VCaP (cell line): ENCODE data around the gene SLC25A33.
"Not testable (repeated sequence)": the region's sequence is repeated elsewhere in the genome, so short reads cannot be mapped to it uniquely, and the experiment has no call there.

Experiments
- H3K27ac ChIP-seq: fragments of 450-650 bp; 2 replicates; pipeline ENCODE4 v1.5.1; 2017
- TF ChIP-seq, protein P1 (sequence below): fragments of 450-650 bp; conservative IDR thresholded peaks from 2 replicates; pipeline ENCODE4 v1.5.1; 2017; ENCODE audit warnings: mild to moderate bottlenecking, moderate library complexity

Gene SLC25A33

DNA sequence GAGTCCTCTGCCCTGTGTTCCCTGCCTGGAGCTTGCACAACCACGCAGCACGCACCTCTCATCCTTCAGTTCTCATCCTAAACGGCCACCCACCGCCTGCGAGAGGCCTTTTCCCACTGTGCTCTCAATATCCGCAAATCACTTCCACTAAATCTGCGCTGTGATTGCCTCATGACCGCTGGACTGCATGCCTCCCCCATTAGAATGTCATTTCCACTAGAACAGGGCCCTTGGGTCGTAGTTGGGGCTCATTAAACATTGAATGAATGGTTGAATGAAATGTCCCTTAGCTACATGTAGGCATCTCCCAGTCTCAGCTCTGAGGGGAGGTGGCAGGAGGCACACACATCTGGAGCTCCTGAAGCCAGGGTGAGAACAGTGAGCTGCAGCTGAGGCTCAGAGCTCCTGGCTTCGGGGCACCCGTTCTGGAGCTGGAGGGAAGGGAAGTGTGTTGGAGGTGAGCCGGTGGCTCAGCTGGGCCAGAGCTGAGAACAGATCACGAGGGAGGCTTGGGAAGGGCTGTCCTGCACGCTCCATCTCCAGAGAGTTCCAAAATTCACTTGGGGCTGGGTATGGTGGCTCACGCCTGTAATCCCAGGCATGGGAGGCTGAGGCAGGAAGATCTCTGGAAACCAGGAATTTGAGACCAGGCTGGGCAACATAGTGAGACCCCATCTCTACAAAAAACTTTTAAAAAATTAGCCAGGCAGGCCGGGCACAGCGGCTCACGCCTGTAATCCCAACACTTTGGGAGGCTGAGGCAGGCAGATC, 79.8 kb downstream of the SLC25A33 start:
- TF ChIP-seq, protein P1, sequence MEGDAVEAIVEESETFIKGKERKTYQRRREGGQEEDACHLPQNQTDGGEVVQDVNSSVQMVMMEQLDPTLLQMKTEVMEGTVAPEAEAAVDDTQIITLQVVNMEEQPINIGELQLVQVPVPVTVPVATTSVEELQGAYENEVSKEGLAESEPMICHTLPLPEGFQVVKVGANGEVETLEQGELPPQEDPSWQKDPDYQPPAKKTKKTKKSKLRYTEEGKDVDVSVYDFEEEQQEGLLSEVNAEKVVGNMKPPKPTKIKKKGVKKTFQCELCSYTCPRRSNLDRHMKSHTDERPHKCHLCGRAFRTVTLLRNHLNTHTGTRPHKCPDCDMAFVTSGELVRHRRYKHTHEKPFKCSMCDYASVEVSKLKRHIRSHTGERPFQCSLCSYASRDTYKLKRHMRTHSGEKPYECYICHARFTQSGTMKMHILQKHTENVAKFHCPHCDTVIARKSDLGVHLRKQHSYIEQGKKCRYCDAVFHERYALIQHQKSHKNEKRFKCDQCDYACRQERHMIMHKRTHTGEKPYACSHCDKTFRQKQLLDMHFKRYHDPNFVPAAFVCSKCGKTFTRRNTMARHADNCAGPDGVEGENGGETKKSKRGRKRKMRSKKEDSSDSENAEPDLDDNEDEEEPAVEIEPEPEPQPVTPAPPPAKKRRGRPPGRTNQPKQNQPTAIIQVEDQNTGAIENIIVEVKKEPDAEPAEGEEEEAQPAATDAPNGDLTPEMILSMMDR: no peak
- H3K27ac ChIP-seq: no peak overlapping the region

DNA sequence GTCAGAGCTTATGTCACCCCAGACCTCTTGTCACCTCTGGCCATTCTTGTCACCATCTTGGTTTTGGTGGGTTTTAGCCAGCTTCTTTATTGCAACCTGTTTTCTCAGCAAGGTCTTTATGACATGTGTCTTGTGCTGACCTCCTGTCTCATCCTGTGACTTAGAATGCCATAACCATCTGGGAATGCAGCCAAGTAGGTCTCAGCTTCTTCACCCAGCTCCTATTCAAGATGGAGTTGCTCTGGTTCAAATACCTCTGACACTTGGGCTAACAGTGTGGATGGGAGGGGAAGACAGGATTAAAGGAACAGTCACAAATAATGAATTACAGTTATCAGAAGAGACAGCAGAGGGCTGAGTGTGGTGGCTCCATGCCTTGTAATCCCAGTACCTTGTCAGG, 81.8 kb downstream of the SLC25A33 start:
- TF ChIP-seq, protein P1: no peak
- no peak overlapping the region for H3K27ac ChIP-seq

DNA sequence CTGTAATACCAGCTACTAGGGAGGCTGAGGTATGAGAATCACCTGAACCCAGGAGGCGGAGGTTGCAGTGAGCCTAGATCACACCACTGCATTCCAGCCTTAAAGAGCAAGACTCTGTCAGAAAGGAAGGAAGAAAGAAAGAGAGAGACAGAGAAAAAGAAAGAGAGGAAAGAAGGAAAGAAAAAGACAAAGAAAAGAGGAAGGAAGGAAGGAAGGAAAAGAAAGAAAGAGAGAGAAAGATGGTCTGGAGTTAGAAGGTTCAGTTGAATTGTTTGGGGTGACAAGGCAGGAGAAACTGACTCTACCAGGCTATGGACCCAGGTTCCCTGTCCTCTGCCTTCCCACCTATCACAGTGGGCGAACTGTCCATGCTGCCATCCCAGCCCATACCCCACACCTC, 84.8 kb downstream of the SLC25A33 start:
- TF ChIP-seq, protein P1: no peak

DNA sequence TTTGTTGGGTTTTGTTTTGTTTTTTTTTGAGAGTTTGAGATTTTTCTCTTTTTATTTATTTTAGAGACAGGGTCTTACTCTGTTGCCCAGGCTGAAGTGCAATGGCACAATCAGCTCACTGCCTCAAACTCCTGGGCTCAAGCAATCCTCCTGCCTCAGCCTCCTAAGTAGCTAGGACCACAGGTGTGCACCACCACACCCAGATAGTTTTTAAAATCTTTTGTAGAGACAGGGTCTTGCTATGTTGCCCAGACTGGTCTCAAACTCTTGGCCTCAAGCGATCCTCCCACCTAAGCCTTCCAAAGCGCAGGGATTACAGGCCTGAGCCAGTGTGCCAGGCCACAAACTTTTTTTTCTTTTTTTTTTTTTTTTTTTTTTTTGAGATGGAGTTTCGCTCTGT, 85.8 kb downstream of the SLC25A33 start:
- H3K27ac ChIP-seq: not testable (repeated sequence)

More for the DNA sequence above, 84.8 kb downstream of the SLC25A33 start:
- H3K27ac ChIP-seq: no peak overlapping the region

DNA sequence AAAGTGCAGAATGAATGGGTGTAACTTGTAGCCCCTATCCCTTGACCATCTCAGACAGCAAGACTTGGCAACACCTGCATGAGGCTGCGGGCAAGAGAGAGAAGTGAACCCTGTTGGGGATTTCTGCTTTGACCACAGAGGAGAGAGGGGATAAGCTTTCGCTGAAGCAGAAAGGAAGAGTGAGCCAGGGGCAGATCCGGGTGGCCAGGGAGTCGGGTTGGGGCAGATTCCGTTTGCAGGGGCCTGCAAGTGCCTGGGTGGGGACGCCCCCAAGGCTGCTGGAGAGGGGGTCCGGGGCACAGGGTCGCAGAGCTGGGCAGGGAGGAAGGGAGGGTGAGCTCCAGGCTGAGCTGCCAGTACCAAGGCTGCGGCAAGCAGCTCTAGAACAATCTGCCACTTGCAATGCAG, 86.9 kb downstream of the SLC25A33 start:
- TF ChIP-seq, protein P1: no peak
- no peak overlapping the region for H3K27ac ChIP-seq

DNA sequence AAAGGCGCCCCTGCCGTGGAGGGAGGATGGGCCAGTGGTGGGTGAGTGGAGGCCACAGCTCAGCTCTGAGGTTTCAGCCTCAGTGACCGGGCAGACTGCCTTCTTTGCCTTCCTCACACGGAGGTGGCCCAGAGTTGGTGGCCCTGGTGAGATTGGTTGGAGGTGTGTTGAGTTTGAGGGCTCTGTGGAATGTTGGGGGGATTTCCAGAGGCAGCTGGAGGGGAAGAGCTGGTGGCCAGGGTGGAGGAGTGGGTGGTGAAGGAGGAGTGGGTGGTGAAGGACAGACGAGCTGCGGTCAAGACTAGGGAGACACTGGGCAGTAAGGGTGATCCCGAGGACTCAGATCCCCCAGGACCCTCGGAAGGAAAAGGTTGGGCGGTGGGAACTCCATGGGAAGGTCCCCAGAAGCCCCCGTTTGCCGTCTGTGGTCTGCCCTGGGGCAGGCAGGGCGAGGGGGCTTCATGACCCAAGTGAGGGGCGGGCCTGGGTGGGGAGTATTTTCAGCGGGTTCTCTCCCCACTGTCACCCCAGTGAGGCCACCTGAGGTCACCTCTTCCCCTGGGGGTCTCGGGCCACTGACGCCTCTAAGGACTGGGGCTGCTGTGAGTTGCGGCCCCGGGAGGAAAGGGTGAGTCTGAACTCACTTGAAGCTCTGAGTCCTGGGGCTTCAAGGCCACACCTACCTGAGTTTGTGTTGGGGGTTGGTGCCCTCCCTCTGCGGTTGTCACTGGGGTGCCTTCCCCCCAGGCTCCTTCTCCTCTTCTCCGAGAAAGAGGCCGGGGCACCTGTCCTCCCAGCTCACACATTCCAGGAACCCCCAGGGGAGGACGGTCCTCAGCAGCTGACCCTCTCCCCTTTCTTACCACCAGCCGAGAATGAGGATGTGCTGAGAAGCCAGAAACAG, 89.5 kb downstream of the SLC25A33 start:
- H3K27ac ChIP-seq: no peak overlapping the region
- TF ChIP-seq, protein P1: no peak

DNA sequence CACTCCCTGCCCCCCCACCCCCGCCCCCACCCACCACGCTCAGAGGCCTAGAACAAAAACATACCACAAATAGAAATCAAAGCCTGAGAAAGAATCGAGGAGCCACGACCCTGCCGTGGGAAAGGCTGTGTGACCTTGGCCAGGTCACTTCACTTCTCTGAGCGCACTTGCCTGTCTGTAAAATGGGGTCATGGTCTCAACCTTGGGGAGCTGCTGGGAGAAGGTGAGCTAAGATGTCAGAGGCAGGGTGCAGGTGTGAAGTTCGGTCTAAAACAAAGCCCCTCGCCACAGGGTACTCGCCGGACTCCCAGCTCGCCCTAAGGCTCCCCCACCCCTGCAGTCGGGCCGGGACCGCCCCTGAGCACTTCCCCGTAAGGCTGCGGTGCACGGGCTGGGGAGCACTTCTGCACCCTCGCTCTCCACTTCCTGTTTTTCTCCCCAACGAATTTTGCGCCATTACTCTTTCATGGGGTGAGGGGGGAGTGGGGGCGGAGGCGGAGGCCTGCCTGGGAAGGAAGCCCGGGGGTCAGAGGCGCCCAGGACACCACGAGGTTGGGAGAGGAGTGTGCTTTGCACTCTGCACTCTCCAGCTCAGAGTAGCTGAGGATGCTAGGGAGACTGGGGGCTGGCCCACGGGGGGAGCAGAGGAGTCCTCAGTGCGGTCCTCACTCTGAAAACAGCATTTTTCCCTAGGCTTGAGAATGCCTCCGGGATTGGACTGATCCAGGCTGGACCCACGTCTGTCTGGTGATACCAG, 90.4 kb downstream of the SLC25A33 start:
- no peak overlapping the region for H3K27ac ChIP-seq
- TF ChIP-seq, protein P1: no peak
